GM19328 (cell line): Measurements from ENCODE around the gene HES3.

Source experiments
- ATAC-seq: cut with Tn5 transposase; IDR thresholded peaks from one replicate; pipeline ENCODE4 v1.9.1; 2021; ENCODE audit warnings: mild to moderate bottlenecking, moderate library complexity; ENCODE audit not compliant: unreplicated experiment

Gene HES3, protein sequence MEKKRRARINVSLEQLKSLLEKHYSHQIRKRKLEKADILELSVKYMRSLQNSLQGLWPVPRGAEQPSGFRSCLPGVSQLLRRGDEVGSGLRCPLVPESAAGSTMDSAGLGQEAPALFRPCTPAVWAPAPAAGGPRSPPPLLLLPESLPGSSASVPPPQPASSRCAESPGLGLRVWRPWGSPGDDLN

DNA sequence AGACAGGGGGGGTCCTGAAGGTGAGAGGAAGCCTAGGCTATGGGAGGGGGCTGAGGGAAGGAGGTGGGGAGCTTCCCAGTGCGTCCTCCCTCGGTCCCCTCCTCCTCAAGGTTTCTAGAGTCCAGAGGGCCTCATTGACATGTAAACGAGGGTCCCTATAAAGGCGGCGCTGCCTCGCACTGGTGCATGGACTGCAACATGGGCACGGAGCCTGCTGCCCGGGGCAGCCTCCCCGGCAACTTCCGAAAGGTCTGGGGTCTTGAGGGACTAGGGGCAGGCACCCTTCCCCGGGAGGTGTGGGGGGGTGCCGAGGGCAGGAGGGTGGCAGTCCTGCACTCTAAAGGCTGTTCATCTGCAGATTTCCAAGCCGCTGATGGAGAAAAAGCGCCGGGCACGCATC lies at the start of gene HES3:
Gene HES3, plus strand, starts transcription at position 187 of the 400 bp plus-strand sequence. Its CDS starts 187 bp downstream, at position 374.
- no peak for ATAC-seq

DNA sequence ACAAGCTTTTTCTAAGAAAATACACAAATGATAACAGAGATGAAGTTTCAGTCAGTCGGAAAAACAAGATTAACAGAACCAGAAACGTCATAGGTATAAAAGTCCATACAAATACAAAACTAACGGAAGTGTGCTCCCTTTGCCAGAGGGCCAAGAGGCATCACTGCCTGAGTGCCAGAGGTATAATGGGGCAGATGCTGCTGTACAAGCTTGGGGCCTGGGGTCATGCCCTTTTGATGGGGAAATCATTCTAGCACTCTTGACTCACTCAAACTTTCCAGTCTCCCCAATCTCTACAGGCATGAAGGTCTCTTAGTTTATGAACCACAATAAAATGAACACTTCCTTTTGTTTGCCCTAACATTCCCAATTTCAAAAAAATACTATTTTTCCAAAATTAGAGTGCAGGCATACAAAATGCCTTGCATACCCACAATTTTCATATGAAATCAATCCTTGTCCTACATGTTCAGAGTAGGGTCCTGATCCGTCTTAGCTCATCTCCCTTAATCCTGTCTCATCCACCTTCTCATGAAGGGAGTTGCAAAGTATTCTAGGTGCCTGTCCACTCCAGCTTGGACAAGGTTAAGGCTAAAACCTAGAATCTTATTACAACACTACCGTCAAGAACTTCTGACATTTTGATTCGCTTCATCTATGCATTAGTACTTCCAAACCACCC lies 46.1 kb upstream of the HES3 start:
- no peak for ATAC-seq

DNA sequence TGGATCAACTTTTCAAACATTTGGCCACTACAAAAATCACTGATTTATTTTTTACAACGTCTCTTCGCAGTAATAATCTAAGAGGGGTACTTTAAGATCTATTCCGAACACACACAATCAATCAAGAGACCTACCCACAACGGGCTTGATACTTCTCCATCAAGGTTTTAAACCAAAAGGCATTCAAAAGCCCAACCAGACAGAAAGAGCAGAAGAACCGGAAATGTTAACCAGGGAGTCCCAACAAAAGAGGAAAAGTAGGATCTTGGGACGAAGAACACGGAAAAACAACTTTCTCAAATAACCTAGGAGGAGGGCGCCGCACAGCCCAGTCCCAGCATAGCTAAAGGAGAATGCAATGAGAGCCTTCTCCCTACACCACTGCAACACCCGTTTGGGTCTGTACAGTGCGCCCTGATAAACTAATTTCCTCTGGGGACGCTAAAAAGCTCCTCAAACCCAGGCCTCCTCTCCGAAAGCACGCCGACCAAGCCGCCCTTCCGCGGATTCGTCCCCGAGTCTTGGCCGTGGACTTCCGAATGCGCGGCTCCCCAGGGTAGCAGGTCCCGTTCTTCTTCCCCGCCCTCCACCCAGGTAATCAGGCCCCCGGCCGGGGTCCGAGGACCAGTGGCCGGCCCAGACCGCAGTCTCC lies 45.2 kb upstream of the HES3 start:
- ATAC-seq: peak; percentile 20

DNA sequence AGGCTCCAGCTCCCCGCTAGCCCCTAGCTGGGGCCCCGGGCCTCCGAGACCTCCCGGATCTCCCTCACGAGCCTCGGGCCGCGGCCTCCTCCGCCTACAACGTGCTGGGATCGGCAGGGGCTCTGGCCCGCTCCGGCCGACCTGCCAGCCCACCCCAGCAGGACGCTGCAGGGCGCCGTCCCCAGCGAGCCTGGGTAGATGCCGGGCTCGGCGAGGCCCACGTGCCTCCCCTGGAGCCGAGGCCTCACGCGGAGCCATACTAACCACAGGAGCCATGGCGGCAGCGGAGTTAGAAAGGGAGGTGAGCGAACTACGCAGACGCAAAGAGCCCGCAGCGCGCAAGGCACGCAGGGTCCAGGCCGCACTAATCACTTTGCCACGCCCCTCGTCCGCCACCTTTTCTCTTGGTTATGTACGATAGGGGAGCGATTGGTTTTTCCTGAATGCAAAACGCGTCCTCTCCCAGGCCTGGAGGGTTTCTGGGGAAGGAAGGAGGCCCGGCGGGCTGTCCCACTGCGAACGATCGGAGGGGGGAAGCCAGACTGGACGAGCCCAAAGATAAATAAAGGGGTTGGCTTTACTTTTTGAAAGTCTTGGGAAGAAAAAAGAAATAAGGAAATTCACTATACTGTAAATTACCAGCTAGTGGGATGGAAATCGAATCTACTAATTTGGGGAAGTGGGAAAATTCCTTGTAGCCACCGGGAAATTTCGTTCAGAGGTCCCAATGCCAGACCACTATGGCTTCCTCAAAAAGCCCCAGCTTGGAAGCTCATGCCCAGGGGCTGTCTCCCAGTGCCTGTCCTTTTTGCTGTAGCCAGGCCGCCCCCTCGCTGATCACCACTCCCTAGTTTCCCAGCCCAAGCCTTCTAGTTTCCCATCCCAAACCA lies 44.4 kb upstream of the HES3 start, which contains the start of gene RPL22:
Gene RPL22, minus strand, starts transcription at position 298 of the 890 bp plus-strand sequence. Its CDS starts 22 bp downstream, at position 276.
- ATAC-seq: peak; percentile 95

DNA sequence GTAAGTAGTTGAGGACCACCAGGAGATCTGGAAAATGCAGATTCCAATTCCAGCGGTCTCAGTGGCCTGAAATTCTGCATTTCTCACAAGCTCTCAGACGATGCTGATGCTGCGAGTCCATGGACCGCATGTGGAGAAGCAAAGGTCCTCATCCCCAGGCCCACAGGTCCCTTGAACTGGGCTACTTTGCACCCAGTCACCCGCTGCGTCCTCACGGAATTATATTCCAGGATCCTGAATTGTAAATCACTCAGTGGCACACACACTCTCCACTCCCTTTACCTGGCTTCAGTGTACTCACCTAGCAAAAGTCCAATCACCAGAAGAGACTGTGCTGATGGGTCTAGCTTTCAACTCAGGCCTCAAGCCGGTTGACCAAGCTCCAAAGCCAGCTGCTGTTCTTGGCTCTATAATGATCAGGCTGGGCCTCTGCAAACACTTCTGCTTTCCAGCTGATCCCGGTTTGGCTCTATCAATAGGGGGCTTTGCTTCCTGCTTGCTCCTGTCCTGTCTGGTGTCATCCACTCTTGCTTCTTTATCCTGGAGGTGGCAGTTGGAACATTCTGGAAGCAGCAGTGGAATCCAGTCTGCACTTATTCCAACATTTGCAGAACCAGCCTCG lies 43.7 kb upstream of the HES3 start:
- no peak for ATAC-seq

DNA sequence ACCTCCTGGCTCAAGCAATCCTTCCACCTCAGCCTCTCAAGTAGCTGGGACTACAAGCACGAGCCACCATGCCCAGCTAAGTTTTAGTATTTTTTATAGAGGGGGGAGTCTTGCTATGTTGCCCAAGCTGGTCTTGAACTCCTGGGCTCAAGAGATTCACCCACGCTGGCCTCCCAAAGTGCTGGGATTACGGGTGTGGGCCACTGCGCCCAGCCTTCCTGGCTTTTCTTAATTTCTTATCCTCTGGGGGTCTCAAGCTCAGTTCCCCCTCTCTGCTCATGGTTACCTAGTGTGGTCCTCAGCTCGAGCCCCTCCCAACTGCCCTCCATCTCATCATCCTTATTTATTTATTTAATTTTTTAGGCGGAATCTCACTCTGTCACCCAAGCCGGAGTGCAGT lies 41.7 kb upstream of the HES3 start:
- no peak for ATAC-seq

DNA sequence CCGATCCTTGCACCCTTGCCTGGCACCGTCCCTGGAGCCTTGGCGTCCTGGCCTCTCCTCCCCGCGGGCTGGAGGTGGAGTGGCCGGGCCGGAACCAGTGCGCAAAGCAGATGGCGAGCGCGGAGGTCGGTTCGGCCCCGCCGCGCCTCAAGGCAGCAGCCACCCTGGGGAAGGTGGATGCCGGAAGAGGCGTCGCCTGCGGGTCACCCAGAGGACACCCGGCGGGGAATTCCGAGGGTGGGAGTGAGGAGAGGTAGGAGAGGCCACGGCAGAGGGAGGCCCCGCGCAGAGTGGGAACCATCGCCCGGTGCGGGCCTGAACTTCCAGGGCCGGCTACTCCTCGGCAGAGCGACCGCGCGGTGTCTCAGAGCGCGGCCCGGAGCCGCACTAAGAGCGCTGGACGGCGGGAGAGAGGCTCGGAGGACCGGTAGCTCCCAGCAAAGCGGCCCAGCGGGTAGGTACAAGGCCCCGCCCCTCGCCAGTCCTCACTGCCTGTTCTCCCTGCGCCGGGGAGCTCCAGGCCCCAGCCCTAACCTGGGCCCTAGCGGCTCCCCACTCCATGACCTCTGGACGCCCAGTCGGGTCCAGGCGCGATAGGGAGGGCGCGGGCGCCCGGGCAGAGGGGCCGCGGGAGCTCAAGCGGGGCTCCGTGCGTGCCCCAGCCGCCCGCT lies 38.0 kb upstream of the HES3 start, which contains the start of gene RNF207:
Gene RNF207, plus strand, starts transcription at position 271 of the 671 bp plus-strand sequence. CDS start 417 bp downstream, outside the sequence.
- no peak for ATAC-seq

DNA sequence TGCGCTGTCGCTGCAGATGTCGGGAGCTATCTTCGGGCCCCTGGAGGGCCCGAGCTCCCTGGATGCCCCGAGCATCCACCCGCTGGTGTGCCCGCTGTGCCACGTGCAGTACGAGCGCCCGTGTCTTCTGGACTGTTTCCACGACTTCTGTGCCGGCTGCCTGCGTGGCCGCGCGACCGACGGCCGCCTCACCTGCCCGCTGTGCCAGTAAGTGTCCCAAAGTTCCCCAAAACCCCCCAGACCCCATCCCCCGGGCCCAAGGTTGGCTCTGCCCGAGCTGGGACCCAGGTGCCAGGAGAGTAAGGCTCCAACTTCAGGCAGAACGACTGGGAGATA lies 37.5 kb upstream of the HES3 start:
- ATAC-seq: no peak

DNA sequence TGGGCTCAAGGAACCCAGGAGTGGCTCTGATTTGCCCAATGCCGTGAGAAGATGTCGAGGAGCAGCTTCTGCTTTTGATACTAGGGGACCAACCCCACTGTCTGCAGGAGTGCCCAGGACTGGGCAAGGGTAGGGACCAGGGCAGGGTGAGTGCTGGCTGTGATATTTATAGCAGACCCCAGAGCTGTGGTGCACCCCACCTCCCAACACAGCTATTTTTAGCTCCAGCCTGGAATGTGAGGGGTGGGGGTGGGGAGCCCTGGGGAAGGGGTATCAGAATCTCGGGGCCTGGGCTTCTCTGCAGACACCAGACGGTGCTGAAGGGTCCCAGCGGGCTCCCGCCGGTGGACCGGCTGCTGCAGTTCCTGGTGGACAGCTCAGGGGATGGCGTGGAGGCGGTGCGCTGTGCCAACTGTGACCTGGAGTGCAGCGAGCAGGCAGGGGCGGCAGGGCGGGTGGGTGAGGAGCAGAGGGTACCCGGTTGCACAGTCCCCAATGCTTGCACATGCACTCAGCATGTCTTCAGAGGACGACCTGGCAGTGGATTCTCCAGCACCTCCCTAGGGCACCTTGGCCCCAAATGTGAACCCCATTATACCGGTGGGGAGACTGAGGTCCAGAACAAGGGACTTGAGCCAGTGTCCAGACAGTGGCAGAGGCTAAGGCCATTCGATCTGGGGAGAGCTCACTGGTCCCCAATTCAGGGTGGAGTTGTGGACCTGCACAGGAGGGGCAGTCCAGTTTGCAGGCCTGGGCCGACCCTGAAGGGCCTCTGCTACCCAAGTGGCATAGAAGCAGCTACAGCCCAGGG lies 36.7 kb upstream of the HES3 start:
- ATAC-seq: no peak

DNA sequence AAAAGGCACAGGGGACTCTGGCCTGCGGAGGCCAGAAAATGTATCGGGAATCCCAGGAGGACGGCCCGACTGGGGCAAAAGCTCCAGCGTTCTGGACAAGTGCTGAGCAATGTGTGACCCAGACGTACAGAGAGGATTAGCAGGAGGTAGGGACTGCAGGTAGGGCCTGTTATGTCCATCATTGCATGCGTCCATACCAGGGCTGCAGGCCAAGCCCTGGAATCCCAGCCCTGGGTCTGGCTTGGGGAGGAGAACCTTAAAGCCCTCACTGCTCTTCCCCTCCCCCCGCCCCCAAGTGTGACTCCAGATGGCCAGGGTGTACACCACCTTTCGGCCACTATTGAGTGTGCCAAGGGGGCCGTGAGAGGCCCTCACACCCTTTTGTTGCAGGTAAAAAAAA lies 36.1 kb upstream of the HES3 start:
- no peak for ATAC-seq

DNA sequence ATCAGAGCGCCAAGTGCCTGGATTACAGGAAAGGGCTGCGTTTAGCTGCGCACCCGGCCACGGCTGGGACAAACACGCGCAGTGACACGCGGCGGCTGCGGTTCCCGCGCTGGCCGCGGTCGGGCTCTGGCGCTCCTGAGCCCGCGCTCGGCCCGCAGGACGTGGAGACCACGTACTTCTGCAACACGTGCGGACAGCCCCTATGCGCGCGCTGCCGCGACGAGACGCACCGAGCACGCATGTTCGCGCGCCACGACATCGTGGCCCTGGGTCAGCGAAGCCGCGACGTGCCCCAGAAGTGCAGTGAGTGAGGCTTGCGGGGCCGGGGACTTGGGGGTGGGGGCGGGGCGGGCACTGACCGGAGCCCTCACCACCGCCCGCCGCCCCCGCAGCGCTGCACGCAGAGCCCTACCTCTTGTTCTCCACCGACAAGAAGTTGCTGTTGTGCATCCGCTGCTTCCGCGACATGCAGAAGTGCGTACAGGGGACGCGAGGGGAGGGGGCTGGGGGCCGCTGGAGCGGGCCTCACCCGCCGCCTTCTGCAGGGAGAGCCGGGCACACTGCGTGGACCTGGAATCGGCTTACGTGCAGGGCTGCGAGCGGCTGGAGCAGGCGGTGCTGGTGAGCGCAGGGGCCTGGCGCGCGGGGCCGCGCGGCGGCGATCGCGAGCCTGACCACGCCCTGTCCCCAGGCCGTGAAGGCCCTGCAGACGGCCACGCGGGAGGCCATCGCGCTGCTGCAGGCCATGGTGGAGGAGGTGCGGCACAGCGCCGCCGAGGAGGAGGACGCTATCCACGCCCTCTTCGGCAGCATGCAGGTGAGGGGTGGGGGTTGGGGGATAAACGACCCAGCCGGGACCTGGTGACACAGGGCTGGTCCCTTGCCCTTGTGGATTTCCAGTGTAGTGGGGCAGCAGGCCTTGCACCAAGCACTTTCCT lies 35.0 kb upstream of the HES3 start:
- ATAC-seq: no peak

DNA sequence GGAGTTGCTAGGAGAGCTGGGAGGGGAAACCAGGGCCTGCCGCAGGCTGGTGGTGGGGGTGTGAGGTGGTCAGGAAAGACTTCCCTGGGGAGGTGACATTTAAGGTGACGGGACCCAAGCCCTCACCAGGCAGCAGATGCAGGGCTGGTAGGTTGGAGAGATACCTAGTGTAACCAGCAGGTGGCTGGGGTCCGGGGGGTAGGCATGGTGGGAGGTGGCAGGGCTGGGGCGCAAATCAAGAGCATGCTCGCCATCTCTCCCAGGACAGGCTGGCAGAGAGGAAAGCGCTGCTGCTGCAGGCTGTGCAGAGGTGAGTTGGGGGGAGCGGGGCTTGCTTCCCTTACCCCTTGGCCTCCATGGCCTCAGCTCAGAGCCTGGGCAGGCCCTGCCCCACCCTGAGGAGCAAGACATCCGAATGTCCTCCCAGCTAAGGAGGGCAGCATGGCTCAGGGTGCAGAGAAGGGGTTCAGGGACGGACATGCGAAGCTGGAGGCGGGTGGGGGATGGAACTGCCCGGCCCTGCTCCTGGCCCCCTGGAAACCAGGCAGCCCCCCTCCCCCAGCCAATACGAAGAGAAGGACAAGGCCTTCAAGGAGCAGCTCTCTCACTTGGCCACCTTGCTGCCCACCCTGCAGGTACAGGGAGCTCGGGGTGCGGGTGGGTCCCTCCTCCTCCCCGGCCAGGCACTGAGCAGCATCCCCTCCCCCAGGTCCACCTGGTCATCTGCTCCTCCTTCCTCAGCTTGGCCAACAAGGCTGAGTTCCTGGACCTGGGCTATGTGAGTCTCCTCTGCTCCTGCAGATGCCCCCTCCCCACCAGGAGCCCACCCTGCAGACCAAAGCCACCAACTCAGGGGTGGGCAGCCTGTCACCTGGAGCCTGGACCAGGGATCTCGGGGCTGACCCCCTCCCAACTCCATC lies 34.1 kb upstream of the HES3 start:
- no peak for ATAC-seq

DNA sequence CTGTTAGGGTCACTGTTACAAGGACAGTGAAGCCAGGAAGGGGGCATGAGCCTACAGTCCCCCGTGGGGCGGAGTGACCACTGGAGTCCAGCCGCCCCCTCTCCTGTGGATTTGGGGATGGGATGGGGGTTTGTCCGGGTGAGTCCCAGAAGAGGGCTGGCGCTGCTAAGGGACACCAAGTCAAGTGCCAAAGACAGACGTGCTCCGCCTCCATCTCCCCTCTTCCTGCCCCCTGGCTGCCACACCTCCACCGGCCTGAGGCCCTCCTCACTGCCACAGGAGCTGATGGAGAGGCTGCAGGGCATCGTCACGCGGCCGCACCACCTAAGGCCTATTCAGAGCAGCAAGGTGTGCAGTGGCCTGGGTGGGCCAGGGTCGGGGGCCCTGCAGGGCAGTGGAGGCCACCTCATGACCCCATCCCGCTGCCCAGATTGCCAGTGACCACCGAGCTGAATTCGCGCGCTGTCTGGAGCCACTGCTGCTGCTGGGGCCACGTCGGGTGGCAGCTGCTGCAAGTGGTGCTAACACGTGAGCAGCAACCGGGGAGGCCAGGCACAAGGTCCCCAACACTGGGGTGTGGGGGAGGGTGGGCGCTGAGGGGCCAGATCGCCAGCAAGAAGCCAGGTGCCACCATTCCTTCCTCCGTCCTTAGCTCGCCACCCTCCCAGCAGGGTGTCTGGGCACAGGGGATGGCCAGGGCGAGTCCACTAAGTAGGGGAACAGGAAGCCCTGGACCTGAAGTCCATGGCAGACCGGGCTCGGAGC lies 33.2 kb upstream of the HES3 start:
- no peak for ATAC-seq

DNA sequence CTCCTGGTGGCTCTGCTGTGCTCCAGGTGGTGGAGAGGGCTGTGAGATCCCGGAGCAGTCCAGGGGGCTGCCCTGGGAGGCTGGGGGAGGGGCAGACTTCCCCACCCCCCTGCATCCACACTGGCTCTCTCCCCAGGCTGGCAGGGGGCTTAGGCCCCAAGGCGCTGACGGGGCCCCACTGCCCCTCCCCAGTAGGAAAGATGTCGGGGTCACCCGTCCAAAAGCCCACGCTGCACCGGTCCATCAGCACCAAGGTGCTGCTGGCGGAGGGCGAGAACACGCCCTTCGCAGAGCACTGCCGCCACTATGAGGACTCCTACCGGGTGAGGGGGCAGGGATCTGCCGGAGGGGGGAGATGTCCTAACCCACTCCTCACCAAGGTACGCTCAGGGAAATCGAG lies 32.2 kb upstream of the HES3 start:
- ATAC-seq: no peak

DNA sequence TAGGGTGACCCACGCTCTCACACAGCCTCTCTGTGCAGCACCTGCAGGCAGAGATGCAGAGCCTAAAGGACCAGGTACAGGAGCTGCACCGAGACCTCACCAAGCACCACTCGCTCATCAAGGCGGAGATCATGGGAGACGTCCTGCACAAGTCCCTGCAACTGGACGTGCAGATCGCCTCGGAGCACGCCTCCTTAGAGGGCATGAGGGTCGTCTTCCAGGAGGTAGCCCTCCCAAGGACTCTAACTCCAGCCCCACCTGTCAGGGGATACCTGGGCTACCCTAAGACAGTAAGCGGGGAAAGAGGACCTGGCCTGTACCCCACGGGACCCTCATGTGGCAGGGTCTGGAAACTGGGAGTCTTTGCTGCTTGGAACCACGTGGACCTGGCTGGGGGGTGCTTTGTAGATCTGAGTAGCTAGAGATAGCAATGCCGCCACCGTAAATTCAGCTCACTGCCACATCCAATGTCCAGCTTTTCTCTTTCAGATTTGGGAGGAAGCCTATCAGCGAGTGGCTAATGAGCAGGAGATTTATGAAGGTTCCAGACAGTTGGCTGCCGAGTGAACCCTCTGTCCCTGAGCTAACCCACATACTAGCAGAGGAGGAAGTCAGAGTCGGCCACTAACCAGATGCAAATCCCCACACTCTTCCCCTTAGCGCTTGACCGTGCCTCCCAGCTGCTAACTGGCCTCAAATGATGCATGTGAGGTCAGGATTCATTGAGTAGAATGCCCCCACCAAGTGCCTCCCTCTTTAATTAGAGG lies 31.6 kb upstream of the HES3 start:
- ATAC-seq: no peak
